Placental pericyte (primary cell): Measurements from ENCODE around the gene CSTB. TPM values are rescaled to one million over a fixed set of nuclear protein-coding genes. Genes with fewer than 3 reads are reported as not detected.

Source experiments
- small RNA-seq: library from RNA; depleted of rRNA; stranded (forward); fragments of <200 nt; gene quantifications from one replicate; pipeline ENCODE3, GENCODE V24; 2012; ENCODE audit warnings: low replicate concordance
- total RNA-seq: library from RNA; depleted of rRNA; stranded (reverse); fragments of >200 nt; gene quantifications from 2 replicates; pipeline ENCODE4 v1.2.3, GENCODE V29; 2012

The CSTB gene
- total RNA-seq = 10.5 and 16.9 TPM in 2 replicates

GRCh38 chr21:43775795-43776430, at the start of gene CSTB:
CSTB (minus strand) TSS chr21:43776308; CDS start chr21:43776269, 39 bp downstream.

GRCh38 chr21:43789276-43790009, 13.3 kb upstream of the CSTB start, which contains the start of gene RRP1:
RRP1 (plus strand) TSS chr21:43789577; CDS start chr21:43789630, 53 bp downstream.

Small RNA genes within 50 kb of the gene (small RNA-seq; reads per million reads assigned to genes)
- gene AP001052.1 = not detected

Other genes with a start within 250 kb of the CSTB start
- 1.6 and 4.4 TPM in 2 replicates for gene HSF2BP, start 116.8 kb downstream of the CSTB start, total RNA-seq
- 19.7 and 38.4 TPM in 2 replicates for gene RRP1B, start 116.7 kb downstream of the CSTB start, total RNA-seq
- gene PDXK, start 57.2 kb downstream of the CSTB start, total RNA-seq = 96.1 and 192 TPM in 2 replicates
- 19.7 and 22.2 TPM in 2 replicates for gene RRP1, start 13.3 kb upstream of the CSTB start, total RNA-seq
- gene AGPAT3, start 88.9 kb upstream of the CSTB start, total RNA-seq = 52.1 and 59.0 TPM in 2 replicates
- gene TRAPPC10, start 236.0 kb upstream of the CSTB start, total RNA-seq = 28.0 and 47.1 TPM in 2 replicates